GM12865 (cell line): ENCODE measurements around the gene PDE4A.

ENCODE experiments used
- DNase-seq: peaks from one replicate; pipeline ENCODE4 v3.0.0; 2010; ENCODE audit warnings: low read depth
- H3K4me3 ChIP-seq: 2 replicates; pipeline ENCODE4 v1.5.1; 2011; ENCODE audit warnings: mild to moderate bottlenecking, low read depth, low read length, control low read depth
- TF ChIP-seq, protein P1 (sequence below): IDR thresholded peaks from 2 replicates; pipeline ENCODE4 v1.5.1; 2011; ENCODE audit warnings: low read length, control low read depth, low read depth, inconsistent platforms; ENCODE audit not compliant: insufficient read depth; ENCODE audit errors: missing control alignments

The PDE4A gene

DNA sequence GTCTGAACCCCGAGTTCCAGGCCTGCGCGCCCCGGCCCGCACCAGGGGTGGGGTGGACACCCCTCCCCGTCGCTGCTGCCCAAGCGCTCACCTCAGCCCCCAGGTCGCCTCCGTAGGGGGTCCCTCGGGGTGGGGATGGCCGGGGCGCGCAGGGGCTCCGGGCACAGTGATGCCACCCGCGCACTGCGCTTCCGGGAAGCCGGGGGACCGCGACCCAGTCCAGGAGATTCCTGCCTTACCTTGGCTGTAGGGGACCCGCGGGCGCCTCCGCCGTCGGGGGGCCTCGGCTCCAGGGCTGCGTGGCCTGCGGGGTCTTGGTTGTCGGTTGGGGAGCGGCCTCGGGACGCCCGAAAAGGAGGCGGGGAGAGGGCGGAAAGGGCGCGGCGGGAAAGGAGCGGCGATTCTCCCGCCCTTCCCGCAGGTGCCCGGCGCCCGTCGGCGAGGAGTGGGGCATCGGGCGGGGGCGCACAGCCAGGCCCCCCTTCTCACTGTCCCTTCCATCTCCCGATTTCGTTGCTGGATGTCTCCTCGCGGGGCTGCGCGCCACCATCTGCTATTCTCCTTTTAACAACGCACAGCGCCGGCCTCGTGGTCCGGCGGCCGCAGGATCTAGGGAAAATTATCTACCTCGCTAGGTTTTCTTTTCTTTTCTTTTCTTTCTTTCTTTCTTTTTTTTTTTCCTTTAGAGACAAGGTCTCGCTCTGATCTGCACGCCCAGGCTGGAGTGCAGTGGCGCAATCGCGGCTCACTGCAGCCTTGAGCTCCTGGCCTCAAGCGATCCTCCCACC is 82.9 kb downstream of the PDE4A start, which contains the start of gene KEAP1:
TSS of gene KEAP1 (minus strand) at position 355 of the 788 bp plus-strand sequence. CDS start 3,323 bp downstream, outside the sequence.
- TF ChIP-seq, protein P1, sequence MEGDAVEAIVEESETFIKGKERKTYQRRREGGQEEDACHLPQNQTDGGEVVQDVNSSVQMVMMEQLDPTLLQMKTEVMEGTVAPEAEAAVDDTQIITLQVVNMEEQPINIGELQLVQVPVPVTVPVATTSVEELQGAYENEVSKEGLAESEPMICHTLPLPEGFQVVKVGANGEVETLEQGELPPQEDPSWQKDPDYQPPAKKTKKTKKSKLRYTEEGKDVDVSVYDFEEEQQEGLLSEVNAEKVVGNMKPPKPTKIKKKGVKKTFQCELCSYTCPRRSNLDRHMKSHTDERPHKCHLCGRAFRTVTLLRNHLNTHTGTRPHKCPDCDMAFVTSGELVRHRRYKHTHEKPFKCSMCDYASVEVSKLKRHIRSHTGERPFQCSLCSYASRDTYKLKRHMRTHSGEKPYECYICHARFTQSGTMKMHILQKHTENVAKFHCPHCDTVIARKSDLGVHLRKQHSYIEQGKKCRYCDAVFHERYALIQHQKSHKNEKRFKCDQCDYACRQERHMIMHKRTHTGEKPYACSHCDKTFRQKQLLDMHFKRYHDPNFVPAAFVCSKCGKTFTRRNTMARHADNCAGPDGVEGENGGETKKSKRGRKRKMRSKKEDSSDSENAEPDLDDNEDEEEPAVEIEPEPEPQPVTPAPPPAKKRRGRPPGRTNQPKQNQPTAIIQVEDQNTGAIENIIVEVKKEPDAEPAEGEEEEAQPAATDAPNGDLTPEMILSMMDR = no peak
- DNase-seq = peak; percentile 66
- H3K4me3 ChIP-seq = peak within 1 kb of the TSS; percentile 99

DNA sequence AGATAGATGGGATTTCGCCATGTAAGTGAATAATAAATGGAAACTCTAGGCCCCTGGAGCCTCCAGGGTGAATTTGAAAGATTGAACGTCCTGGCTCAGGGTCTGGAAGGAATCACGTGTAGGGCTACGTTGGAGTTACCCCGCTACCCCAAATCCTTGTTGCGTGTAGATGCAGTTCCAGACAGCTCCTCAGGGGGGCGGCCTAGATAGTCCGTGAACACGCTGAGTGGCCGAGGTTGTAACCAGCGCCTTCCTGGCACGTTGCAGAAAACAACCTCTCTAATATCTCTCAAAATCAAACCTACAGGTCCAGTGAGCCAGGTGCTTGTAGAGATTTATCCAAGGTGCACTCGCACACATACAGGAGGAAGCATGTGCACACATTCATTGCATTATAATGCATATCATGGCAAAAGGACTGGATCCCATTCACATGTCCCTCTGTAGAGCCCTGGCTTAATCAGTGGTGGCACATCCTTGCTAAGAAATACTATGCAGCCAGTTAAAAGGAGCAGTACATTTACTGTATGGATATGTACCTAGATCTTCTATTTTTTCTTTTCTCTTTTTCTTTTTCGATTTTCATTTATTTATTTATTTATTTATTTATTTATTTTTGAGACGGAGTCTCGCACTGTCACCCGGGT is 85.4 kb downstream of the PDE4A start:
- no peak overlapping the region for H3K4me3 ChIP-seq
- TF ChIP-seq, protein P1 = peak; percentile 79
- peak; percentile 85 for DNase-seq

DNA sequence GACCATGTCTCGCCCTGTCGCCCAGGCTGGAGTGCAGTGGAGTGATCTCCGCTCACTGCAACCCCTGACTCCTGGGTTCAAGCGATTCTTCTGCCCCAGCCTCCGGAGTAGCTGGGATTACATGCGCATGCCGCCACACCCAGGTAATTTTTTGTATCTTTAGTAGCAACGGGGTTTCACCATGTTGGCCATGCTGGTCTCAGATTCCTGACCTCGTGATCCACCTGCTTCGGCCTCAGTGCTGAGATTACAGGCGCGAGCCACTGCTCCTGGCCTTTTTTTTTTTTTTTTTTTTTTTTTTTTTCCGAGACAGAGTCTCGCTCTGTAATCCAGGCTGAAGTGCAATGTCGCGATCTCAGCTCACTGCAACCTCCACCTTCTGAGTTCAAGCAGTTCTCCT is 87.7 kb downstream of the PDE4A start:
- TF ChIP-seq, protein P1 = no peak
- DNase-seq = no peak
- no peak overlapping the region for H3K4me3 ChIP-seq

DNA sequence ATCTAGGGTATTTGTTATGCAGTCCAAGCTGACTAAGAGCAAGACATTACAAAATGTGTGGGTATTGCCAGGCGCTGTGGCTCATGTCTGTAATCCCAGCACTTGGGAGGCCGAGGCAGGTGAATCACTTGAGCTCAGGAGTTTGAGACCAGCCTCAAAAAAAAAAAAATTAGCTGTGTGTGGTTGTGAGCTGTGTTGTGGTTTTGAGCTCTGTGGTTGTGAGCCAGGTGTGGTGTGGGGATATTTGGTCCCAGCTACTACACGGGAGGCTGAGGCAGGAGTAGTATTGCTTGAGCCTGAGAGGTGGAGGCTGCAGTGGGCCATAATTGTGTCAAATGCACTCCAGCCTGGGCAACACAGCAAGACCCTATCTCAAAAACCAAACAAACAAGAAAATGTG is 88.4 kb downstream of the PDE4A start:
- no peak for DNase-seq
- TF ChIP-seq, protein P1 = no peak
- no peak overlapping the region for H3K4me3 ChIP-seq

DNA sequence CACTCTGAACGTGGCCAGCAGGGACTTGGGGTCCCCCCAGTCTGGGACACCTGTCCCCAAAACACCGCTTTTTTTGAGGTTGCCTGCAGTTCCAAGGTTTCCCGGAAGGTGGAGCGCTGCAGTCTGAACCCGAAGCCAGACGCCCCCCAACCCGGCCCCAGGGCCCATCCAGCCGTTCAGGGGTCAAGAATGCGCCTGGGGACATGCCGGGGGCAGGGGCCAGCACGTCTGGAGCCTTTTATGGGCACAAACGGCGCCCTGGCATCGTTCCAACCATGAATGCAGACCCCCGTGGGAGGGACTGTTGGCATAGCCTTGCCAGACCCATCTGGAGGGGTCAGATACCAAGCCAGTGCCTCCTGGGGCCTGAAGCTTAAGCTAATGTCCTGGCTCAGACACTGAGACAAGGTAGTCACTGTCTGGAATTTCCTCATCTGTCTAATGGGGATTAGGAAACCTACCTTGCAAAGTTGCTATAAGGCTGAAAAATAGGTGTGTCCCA is 90.0 kb downstream of the PDE4A start:
- no peak overlapping the region for H3K4me3 ChIP-seq
- TF ChIP-seq, protein P1 = peak; percentile 81
- DNase-seq = peak; percentile 47

DNA sequence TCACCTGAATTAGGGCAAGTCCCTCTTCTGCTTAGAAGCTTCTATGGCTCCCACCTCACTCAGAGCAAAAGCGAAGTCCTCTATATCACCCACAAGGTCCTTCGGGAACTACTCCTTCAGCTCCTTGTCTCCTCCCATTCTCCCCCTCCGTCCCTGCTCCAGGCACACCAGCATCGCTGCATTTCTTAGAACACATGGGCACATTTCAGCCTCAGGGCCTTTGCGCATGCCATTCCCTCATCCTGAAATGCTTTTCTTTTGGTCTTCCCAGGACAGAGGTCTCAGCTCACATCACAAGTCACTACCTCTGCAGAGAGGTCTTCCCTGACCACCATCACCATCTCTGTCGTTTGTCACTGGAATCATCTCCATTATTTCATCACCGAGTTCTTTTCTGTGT is 92.9 kb downstream of the PDE4A start:
- DNase-seq = no peak
- no peak overlapping the region for H3K4me3 ChIP-seq
- TF ChIP-seq, protein P1 = no peak
